Inflammatory macrophage treated with lipopolysaccharide for 4 hours (primary cell): ENCODE data around the gene ZNF446.
"Not testable (repeated sequence)": the region's sequence is repeated elsewhere in the genome, so short reads cannot be mapped to it uniquely, and the experiment has no call there.

Experiments used
- DNase-seq: peaks from one replicate; pipeline ENCODE4 v3.0.0-alpha.2; 2020

ZNF446 gene

DNA sequence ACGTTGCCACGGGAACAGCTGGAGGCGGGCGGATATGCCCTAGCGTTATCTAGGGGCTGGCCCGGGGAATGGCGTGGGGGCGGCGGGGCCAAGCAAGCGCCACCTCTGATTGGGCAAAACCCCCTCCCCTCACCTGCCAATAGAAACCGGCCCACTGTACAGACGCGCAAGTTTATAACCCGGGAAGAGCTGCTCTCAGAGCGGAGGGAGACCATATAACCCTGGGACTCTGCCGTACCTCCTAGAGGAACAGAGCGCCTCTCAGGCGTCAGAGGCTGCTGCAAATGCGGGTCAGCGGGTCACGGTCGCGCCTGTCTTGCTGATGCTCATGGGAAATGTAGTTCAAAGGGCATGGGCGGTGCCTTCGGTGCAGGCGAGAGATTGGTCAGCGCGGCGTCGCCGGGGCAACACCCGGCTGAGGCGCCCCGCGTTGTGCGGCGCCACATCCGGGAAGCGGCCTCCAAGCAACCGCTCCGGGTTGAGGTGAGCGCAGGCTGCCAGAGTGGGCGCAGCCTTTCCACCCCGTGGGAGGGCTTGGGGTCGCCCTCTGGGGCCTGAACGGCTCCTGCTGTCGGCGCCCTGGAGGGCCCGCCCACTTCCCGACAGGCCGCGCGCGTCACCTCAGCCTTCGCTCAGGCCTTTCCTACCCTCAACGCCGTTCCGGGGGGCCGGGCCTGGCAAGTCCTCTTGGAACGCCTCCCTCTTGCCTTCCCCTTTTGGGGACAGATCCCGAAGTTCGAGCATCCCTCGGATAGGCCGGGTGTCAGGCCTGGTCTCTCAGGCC lies at the start of gene ZNF446:
Gene ZNF446 (plus strand): TSS at position 639 of the 784 bp plus-strand sequence. CDS start 867 bp downstream, outside the sequence.
- peak; percentile 96 for DNase-seq

DNA sequence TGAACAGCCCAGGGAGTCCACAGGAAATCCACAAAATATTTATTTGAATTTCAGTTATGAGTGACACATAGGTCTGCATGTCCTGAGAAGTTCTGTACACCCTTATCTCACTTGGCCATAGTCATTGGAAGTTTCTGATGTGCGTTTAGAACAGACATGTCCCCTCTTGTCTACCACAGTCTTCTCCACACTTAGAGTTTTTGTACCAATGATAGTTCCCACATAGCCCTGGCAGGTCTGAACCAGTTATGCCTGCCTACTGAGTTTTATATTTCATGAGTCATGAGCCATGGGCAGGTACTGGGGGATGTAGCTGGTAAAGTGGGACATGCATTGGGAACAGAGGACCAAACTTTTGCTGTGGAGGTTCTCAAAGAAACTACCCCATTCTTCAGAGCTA lies 47.5 kb upstream of the ZNF446 start:
- no peak for DNase-seq

DNA sequence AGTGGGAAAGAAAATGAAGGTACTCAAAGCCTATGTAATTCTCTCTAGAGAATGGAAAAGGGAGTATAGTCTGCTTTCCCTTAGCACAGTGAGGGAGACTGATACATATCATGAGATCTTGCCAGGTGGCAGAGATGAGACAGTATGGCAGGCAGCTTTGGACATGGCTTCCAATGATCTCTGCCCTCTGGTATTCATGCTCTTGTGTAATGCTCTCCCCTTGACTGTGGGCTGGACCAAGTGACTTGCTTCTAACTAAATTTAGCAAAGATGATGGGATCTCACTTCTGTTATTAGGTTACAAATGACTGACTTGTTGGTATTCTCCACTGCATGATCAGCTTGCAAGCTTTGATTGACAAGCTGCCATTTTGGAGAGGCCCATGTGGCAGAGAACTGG lies 46.4 kb upstream of the ZNF446 start:
- no peak for DNase-seq

GRCh38 chr19:58434217-58434616 lies 41.9 kb upstream of the ZNF446 start:
- no peak for DNase-seq

DNA sequence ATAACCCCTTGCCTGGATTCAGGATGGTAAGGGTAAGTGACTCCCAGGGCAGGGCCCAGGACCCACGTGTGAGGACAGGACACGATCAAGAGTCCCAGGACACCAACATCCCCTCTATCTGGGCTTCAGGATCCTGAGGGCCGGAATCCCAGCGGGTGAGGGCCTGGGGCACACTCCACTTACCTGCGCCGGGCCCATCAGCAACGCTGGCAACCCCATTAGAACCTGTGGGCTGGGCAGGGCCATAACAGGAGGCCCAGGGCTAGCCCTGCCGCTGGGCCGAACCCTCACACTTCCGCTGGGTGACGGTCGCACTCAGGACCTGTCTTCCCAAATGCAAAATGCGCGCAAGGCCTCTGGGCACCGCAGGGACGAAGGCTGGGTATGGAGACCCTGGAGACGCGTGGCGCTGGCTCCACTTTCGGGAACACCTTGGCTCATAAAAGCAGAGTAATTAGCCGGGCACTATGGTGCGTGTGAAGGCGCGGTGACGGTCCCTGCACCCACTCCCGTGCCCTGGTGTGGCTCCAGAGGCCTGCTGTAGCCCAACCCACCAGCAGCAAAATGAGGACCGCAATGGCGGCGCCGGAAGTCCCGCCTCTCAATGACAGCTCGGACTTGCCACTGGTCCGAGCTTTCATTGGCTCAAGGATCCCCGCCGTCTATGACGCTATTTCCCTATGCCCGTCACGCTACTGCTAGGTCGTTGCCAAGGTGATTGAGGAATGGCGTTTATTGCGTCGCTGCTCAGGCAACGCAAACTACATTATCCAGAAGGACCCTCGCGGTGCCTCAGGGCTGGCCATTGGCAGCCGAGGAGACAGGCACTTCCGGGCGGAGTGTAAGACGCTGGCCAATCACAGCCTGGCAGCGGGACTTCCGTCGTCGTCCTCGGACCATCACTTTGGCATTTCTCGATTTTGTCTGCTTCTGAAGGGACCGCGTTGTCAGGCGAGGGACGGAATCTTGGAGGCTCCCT lies 36.3 kb upstream of the ZNF446 start, which contains the start of gene ZNF132:
Gene ZNF132 (minus strand): TSS at position 578 of the 979 bp plus-strand sequence. CDS start 332 bp downstream, at position 246.
- DNase-seq = peak; percentile 100

DNA sequence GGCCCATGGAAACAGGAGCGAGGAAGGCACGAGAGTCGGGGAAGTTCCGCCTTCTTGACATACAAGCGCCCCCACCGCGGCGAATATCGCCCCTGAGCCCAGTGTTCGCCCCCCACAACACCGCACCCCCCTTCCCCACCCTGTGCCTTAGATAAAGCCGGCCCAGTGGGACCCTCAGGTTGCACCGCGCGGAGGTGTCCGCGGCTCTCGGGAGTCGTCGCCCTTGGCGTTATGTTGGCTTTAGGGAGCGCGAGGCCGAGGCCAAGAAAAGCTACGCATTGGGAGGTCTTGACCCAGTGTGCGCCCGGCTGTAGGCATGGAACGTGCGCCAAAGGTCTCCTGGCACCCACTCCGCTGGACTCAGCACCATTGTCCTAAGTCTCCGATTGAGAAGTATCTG lies 35.6 kb upstream of the ZNF446 start:
- no peak for DNase-seq

DNA sequence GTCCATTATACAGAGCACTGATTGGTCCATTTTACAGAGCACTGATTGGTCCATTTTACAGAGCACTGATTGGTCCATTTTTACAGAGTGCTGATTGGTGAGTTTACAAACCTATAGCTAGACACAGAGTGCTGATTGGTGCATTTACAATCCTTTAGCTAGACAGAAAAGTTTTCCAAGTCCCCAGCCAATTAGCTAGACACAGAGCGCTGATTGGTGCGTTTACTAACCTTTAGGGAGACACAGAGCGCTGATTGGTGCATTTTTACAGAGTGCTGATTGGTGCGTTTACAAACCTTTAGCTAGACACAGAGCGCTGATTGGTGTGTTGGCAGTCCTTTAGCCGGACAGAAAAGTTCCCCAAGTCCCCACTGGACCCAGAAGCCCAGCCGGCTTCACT lies 33.2 kb upstream of the ZNF446 start:
- not testable (repeated sequence) for DNase-seq

DNA sequence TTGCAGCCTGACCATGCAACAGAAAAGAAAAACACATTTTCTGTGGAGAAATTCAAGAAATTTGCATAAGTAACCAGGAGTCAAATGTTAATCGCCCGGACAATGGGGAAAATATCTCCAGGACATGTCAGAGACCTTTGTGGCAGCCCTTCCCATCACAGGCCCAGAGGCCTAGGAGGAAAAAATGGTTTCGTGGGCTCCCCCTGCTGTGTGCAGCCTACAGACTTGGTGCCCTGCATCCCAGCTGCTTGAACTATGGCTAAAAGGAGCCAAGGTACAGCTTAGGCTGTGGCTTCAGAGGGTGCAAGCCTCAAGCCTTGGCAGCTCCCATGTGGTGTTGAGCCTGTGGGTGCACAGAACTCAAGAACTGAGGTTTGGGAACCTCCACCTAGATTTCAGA lies 27.3 kb upstream of the ZNF446 start:
- not testable (repeated sequence) for DNase-seq

- peak; percentile 16 for DNase-seq
Measured at GRCh38 chr19:58449980-58450379, 26.2 kb upstream of the ZNF446 start.

DNA sequence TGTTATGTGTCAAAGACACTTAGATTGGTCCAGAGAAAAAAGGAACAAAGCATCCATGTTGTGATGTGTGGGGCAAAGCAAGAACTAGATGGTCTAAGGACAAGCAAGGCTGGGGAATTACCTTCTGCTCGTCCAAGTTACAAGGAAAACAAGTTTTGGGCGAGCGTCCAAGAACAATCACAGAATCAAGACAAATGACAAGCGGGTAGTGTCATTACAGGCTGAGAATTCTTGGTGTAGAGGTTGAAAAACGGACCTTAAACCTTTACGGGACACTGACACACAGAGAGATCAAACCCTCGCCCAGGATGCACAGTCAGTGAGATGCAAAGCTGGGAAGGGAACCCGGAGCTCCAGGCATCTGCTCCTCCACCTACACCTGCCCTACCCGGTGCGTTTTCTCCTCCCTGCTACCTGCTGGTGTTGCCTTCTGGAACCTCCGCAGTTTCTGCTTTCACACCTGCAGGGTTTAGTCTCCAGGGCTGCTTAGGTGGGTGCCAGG lies 25.2 kb upstream of the ZNF446 start:
- no peak for DNase-seq

GRCh38 chr19:58451358-58452101 lies 24.6 kb upstream of the ZNF446 start, which contains the start of gene ZNF324B:
TSS of gene ZNF324B (plus strand) at chr19:58451622. CDS start at chr19:58453702, 2,080 bp downstream.
- DNase-seq = peak; percentile 97

DNA sequence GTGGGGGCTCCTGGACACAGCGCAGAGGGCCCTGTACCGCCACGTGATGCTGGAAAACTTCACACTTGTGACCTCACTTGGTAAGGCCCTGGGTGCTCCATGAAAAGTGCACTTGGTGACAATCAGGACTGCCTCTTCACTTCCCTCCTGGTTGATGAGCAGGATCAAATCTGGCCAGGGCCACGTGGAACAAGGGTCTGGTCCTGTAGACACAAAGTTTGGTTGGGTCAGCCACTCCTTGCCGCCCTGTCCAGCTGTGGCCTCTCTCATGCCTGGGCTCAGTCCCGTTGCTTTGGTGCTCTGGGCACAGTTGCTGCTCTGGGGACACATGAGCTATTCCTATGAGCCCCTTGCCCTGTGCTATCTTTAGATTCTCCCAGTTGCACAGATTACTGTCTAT lies 22.4 kb upstream of the ZNF446 start:
- no peak for DNase-seq

DNA sequence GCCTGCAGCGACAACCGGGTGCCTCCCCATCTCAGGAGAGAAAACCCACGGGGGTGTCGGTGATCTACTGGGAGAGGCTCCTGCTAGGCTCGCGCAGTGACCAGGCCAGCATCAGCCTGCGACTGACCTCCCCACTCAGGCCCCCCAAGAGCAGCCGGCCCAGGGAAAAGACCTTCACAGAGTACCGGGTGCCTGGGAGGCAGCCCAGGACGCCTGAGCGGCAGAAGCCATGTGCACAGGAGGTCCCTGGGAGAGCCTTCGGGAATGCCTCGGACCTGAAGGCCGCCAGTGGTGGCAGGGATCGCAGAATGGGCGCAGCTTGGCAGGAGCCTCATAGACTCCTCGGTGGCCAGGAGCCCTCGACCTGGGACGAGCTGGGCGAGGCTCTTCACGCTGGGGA lies 20.8 kb upstream of the ZNF446 start:
- DNase-seq = no peak

- no peak for DNase-seq
Measured at GRCh38 chr19:58456111-58456510, 20.0 kb upstream of the ZNF446 start.

GRCh38 chr19:58460039-58460438 lies 16.1 kb upstream of the ZNF446 start:
- no peak for DNase-seq

GRCh38 chr19:58466089-58466759 lies 9.9 kb upstream of the ZNF446 start:
- no peak for DNase-seq

DNA sequence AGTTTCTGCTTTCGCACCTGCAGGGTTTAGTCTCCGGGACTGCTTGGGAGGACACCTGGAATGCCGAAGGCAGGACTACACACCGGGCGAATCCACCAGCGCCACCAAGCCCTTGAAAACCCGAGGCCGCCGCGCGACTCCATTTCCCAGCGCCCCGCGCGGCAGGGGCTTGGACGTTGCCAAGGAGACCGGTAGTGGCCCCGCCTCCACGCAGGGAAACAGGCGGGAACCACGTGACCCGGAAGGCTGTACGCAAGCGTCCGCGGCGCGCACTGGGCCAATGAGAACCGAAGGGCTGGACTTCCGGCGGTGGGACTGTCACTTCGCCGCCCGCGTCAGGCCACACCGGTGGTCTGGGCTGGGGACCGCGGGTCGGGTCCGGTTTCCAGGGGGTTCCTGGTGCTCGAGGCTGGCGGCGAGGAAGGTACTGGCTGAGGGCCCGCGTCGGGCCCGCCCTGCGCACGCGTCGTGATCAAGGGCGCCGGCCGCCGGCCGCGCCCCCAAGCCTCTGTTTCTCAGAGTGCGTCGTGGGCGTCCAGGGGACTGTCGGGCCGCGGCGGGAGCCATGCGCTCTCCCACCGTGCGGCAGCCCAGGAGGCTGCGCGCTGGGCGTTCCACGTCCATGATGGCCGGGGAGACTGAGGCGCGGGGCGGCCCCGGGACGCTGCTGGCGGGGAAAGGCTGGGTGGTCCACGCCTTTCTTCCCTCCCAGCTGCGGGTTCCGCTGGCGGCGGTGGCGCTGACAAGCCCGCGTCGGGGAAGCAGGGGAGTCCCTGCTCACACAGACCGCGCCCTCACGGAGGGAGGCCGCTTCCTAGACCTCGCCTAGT lies 9.2 kb upstream of the ZNF446 start, which contains the start of gene ZNF324:
Gene ZNF324 (plus strand): TSS at position 321 of the 830 bp plus-strand sequence. CDS start 2,106 bp downstream, outside the sequence.
- DNase-seq = peak; percentile 98

DNA sequence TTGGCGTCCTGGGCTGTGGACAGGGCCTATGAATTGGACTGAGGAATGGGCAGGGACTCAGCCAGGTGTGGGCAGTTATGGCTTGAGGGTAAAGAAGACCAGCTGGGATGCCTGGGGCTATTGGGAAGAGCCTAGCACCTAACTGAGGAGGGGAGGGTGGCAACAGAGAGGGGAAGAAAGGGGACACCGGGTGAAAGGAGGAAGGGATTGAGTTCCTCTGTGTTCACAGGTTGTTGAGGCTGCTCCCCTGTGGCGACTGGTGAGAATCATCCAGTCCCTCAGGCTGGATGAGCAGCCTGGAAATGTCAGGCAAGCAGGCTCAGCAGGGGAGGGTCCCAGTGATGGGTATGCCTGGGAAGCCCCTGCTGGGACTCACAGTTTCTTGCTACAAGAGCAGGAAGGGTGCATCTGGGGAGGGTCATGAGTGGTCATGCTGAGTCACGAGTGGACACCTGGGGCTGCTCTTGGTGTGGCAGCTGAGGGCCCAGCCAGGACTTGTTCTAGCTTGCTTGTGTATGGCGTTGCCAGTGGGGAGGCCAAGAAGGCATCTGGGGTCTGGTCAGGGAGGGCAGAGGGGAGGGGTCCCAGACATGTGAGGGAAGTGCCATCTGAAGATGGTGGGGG lies 7.8 kb upstream of the ZNF446 start:
- no peak for DNase-seq

- no peak for DNase-seq
Measured at GRCh38 chr19:58469241-58470013, 6.7 kb upstream of the ZNF446 start.
